Tongue (tissue), 2 donors: Measurements from ENCODE around the gene RPS5. TPM values are rescaled to one million over a fixed set of nuclear protein-coding genes. Genes with fewer than 3 reads are reported as not detected.
A peak's percentile ranks its signal among the peaks of the same experiment; 100 is the strongest.
"Not testable (repeated sequence)": the region's sequence is repeated elsewhere in the genome, so short reads cannot be mapped to it uniquely, and the experiment has no call there.

ENCODE experiments used
- DNase-seq: peaks from one replicate; pipeline ENCODE4 v3.0.0-alpha.2; 2015
- total RNA-seq: library from RNA; depleted of rRNA; stranded (reverse); fragments of >200 nt; gene quantifications from one replicate; pipeline ENCODE4 v1.2.3, GENCODE V29; 2014

The RPS5 gene
- total RNA-seq, 1 donor from 2014 or later = 1,593 TPM

GRCh38 chr19:58385891-58386575 lies 1.0 kb upstream of the RPS5 start:
- DNase-seq = no peak

GRCh38 chr19:58387338-58388174 lies 487 bp downstream of the RPS5 start:
- no peak for DNase-seq

- DNase-seq = no peak
These were observed 1.1 kb downstream of the RPS5 start for GRCh38 chr19:58388175-58388526.

GRCh38 chr19:58392945-58393724 lies 6.1 kb downstream of the RPS5 start:
- no peak for DNase-seq

- no peak for DNase-seq
These were observed 6.6 kb downstream of the RPS5 start for GRCh38 chr19:58393725-58394033.

- no peak for DNase-seq
These were observed 7.8 kb downstream of the RPS5 start for GRCh38 chr19:58394821-58395219.

- no peak for DNase-seq
These were observed 8.3 kb downstream of the RPS5 start, which contains the start of gene RNF225 for GRCh38 chr19:58395220-58395978. Gene RNF225, plus strand, starts transcription at chr19:58395656. Its CDS starts 434 bp downstream, at chr19:58396090.

- DNase-seq = no peak
These were observed 9.0 kb downstream of the RPS5 start for GRCh38 chr19:58395979-58396627.

- DNase-seq = no peak
These were observed 9.8 kb downstream of the RPS5 start for GRCh38 chr19:58396691-58397532.

GRCh38 chr19:58397533-58398037 lies 10.5 kb downstream of the RPS5 start:
- no peak for DNase-seq

GRCh38 chr19:58398087-58398486 lies 11.0 kb downstream of the RPS5 start:
- no peak for DNase-seq

- no peak for DNase-seq
These were observed 11.5 kb downstream of the RPS5 start for GRCh38 chr19:58398545-58398944.

- DNase-seq = no peak
These were observed 12.8 kb downstream of the RPS5 start for GRCh38 chr19:58399903-58400302.

- DNase-seq = no peak
These were observed 13.3 kb downstream of the RPS5 start for GRCh38 chr19:58400316-58400915.

- peak; percentile 100 for DNase-seq
These were observed 14.1 kb downstream of the RPS5 start for GRCh38 chr19:58400916-58401839.

GRCh38 chr19:58401840-58402421 lies 14.9 kb downstream of the RPS5 start:
- DNase-seq = no peak

- DNase-seq = not testable (repeated sequence)
These were observed 16.9 kb downstream of the RPS5 start for GRCh38 chr19:58403920-58404478.
